Islet of Langerhans (tissue), 1 donor: ENCODE measurements around the gene ATP6V0E1.

Experiments
- FAIRE-seq: peaks from one replicate; lab custom pipeline; 2011; peaks lifted over from hg19 to GRCh38; lab: Jason Lieb, UNC

Gene ATP6V0E1

GRCh38 chr5:172956936-172957335 lies 26.6 kb upstream of the ATP6V0E1 start:
- FAIRE-seq: no peak

- FAIRE-seq: no peak
Measured at GRCh38 chr5:172957458-172957857, 26.1 kb upstream of the ATP6V0E1 start.

- FAIRE-seq: no peak
Measured at GRCh38 chr5:172958331-172959046, 25.1 kb upstream of the ATP6V0E1 start.

- FAIRE-seq: no peak
Measured at GRCh38 chr5:172959824-172960799, 23.5 kb upstream of the ATP6V0E1 start.

- no peak for FAIRE-seq
Measured at GRCh38 chr5:172969921-172970320, 13.7 kb upstream of the ATP6V0E1 start.

- no peak for FAIRE-seq
Measured at GRCh38 chr5:172971482-172971881, 12.1 kb upstream of the ATP6V0E1 start.

GRCh38 chr5:172972552-172972951 lies 11.0 kb upstream of the ATP6V0E1 start:
- FAIRE-seq: no peak

- FAIRE-seq: no peak
Measured at GRCh38 chr5:172973127-172973916, 10.2 kb upstream of the ATP6V0E1 start.

- FAIRE-seq: no peak
Measured at GRCh38 chr5:172973931-172974330, 9.6 kb upstream of the ATP6V0E1 start.

- FAIRE-seq: no peak
Measured at GRCh38 chr5:172975289-172975688, 8.3 kb upstream of the ATP6V0E1 start.

- no peak for FAIRE-seq
Measured at GRCh38 chr5:172979778-172980177, 3.8 kb upstream of the ATP6V0E1 start.

GRCh38 chr5:172981931-172982330 lies 1.6 kb upstream of the ATP6V0E1 start:
- no peak for FAIRE-seq

GRCh38 chr5:172984244-172984953 lies 828 bp downstream of the ATP6V0E1 start:
- FAIRE-seq: no peak

GRCh38 chr5:172985596-172985995 lies 2.0 kb downstream of the ATP6V0E1 start:
- FAIRE-seq: no peak

GRCh38 chr5:172988276-172988675 lies 4.7 kb downstream of the ATP6V0E1 start:
- no peak for FAIRE-seq

- no peak for FAIRE-seq
Measured at GRCh38 chr5:172990776-172991175, 7.2 kb downstream of the ATP6V0E1 start.

- FAIRE-seq: no peak
Measured at GRCh38 chr5:172994405-172994804, 10.8 kb downstream of the ATP6V0E1 start.

GRCh38 chr5:172999372-172999973 lies 15.9 kb downstream of the ATP6V0E1 start:
- no peak for FAIRE-seq

- FAIRE-seq: no peak
Measured at GRCh38 chr5:172999974-173000373, 16.4 kb downstream of the ATP6V0E1 start.

GRCh38 chr5:173001229-173001841 lies 17.8 kb downstream of the ATP6V0E1 start:
- no peak for FAIRE-seq

- FAIRE-seq: no peak
Measured at GRCh38 chr5:173003360-173003759, 19.8 kb downstream of the ATP6V0E1 start.
